HG03378 (cell line): Measurements from ENCODE around the gene SCTR.

Experiments used
- ATAC-seq: cut with Tn5 transposase; IDR thresholded peaks from one replicate; pipeline ENCODE4 v1.9.1; 2021; ENCODE audit warnings: mild to moderate bottlenecking, moderate library complexity; ENCODE audit not compliant: unreplicated experiment

SCTR gene

GRCh38 chr2:119488245-119489214 is 35.8 kb downstream of the SCTR start:
- no peak for ATAC-seq

DNA sequence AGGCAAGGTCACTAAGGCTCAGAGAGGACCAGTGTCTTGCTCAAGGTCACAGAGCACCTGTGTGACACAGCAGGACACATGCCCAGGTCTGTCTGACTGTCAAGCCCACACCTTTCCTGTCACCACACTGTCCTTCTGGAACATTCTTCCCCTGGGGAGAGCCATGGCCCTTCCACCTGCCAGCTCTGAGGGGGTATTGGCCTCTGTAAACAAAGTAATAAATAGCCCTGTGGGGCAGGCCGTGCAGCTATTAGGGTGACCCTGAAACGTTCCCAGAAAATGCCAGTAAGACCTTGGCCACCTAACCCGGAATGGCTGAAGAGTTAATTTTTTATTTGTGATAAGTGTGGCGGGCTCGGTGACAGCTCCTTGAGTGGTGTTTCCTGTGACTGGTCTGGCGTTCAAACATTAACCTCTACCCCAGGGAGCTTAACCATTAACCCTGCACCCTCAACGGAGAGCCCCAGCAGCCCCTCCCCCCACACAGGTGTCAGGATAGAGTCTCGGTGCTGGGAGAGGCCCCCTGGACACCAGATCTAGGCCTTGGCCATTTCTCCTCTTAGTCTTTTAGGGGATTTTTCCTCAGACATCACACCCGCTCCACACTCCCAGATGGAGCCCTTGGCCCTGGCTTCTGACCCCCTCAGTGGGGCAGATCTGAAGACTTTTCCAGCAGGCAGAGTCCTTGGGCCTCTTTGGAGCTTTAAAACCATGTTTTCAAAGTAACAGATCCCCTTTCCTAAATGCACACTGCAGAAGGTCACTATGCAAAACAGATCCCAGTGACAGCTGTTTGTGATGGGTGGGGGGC is 36.6 kb downstream of the SCTR start:
- ATAC-seq = peak; percentile 82

GRCh38 chr2:119486886-119487285 is 37.4 kb downstream of the SCTR start:
- ATAC-seq = no peak

DNA sequence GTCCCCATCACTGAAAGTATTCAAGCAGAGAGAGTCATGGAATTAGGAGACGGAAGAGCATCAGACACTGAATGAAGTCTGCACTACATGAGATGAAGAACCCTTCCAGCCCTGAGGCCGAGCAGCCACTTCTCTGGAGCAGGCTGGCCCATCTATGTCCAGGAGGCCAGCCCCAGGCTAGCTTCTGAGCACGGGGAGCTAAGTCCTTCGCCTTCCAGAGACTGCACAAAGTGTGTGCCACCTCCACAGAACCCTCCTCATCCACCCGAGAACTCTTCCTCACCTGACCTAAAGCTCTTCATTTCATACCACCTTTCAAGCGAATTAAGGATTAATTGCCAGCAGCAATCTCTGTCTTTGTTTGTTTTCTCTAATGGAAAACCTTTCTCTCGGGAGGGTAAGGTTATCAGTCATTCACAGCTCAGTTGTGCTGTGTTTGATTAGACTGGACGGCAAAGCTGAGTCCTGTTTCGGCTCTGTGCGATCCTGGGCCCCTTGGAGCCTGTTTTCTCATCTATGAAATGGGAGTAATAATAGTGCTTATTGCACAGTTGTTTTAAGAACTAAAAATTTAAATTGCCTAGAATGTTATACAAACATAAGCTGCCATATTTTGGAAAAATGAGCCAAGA is 38.0 kb downstream of the SCTR start:
- ATAC-seq = no peak

DNA sequence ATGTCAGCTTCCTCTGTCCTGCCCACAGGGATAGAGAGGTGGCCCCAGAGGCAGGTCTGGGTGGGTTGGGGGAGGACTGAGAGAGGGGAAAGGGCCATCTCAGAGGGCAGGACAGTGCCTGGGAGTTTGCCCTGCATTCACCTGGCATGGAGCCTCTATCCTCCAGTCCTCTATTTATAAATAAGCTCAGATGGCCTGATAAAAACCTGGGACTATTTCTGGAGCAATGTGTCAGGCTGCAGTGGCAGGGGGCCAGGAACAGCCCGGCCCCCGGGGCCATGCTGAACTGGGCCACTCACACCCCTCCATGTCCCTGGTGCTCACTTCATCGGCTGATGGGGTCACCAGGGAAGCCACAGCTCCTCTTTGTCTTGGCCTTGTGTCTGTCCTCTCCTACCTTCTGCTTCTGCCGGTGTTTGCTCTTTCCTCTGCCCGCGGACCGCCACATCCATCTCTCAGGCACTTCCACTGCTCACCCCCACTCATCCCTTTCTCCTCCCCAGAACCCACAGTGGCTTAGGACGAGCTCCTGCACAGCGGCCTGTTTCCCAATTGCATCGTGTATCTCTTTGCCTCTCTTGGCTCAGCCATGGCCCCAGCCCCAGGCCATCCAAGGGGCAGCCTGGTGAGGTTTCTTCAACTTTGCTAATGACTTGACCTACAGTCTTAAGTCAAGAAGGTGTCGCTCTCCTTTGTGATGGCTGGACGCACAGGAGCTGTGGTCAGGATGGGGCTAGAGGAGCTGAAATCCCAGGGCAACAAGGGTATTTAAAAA is 38.8 kb downstream of the SCTR start:
- ATAC-seq = no peak

GRCh38 chr2:119484834-119485233 is 39.4 kb downstream of the SCTR start:
- no peak for ATAC-seq

DNA sequence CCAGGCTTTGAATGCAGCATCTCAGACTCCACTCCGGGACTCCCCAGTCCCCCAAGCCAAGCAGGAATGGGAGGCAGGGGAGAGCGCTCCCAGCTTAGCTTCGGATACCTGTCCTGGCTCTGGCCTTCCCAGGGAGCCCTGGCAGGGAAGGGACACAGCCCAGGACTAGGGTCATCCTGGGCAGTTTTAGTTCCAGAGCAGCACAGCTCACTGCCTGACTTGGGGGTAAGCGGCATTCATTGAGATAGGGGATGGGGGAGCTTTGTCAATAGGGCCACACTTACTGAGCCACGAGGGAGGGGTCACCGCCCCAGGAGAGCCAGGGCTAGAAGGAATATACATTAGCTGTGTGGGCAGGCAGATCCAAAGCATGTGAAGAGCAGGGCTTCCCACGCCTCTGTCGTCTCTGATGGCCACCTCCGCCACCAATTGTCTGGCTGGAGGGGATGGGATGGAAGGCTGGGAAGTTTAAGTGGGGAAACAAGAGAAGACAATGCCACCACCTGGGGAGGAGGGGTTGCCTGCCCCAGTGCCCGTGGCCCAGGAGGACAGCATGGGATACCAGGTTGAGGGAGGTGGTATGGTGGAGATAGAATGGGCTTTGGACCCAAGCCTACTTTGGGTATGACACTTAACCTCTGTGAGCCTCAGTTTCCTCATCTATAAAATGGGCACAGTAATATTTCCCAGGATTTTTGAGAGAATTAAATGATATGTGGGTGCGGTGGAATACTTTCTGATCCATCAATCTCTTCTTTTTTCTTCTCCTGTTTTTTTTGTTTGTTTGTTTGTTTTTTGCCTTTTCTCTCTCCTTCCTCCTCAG is 40.2 kb downstream of the SCTR start:
- ATAC-seq = no peak

GRCh38 chr2:119483395-119483753 is 40.9 kb downstream of the SCTR start:
- no peak for ATAC-seq

- no peak for ATAC-seq
Measured at GRCh38 chr2:119482481-119483394, 41.5 kb downstream of the SCTR start.

GRCh38 chr2:119481501-119482455 is 42.5 kb downstream of the SCTR start:
- ATAC-seq = no peak

- ATAC-seq = no peak
Measured at GRCh38 chr2:119480718-119481142, 43.6 kb downstream of the SCTR start.

DNA sequence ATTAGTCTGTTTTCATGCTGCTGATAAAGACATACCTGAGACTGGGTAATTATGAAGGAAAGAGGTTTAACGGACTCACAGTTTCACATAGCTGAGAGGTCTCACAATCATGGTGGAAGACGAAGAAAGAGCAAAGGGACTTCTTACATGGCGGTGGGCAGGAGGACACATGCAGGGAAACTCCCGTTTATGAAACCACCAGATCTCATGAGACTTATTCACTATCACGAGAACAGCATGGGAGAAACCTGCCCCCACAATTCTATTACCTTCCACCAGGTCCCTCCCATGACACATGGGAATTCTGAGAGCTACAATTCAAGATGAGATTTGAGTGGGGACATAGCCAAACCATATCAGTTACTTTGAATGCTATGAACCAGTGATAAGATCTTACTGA is 44.1 kb downstream of the SCTR start:
- no peak for ATAC-seq

DNA sequence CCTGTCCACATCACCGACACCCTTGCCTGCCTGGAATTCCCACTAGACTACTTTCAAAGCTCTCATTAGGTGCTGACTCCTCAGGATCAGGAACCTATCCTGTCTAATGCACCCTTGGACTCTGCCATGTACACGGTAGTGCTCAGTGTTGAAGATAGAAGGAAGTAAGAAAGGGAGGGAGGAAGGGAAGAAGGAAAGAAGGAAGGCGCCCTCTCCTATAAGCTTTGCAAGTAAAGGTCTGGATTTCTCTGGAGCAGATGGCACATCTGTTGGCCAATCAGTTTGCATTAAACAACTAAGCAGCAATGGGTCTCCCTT is 45.3 kb downstream of the SCTR start:
- ATAC-seq = no peak

GRCh38 chr2:119478188-119478977 is 45.9 kb downstream of the SCTR start:
- ATAC-seq = no peak

GRCh38 chr2:119477113-119477505 is 47.2 kb downstream of the SCTR start:
- ATAC-seq = no peak

- no peak for ATAC-seq
Measured at GRCh38 chr2:119476301-119477112, 47.8 kb downstream of the SCTR start.
